RWPE2 (cell line): ENCODE data around the gene FSTL1.
A peak's percentile ranks its signal among the peaks of the same experiment; 100 is the strongest.

ENCODE experiments used
- ATAC-seq: fragments of 200-7000 bp; cut with Tn5 transposase; 3 replicates; pipeline ENCODE4 v1.9.1; 2021; ENCODE audit warnings: low read depth
- DNase-seq: peaks from one replicate; pipeline ENCODE4 v3.0.0-alpha.2; 2020; ENCODE audit warnings: low spot score
- H3K27ac ChIP-seq: fragments of 450-650 bp; 2 replicates; pipeline ENCODE4 v1.5.1; 2017; ENCODE audit warnings: mild to moderate bottlenecking; ENCODE audit not compliant: poor library complexity, severe bottlenecking
- H3K27me3 ChIP-seq: fragments of 250-450 bp; sonication (Bioruptor Pico); 2 replicates; pipeline ENCODE4 v1.5.1; 2021; ENCODE audit warnings: mild to moderate bottlenecking, moderate library complexity; ENCODE audit not compliant: insufficient read depth, poor library complexity, severe bottlenecking
- H3K36me3 ChIP-seq: fragments of 250-450 bp; sonication (Bioruptor Pico); 2 replicates; pipeline ENCODE4 v1.5.1; 2020; ENCODE audit warnings: low read depth, mild to moderate bottlenecking, moderate library complexity
- H3K4me1 ChIP-seq: fragments of 250-450 bp; sonication (Bioruptor Pico); 2 replicates; pipeline ENCODE4 v1.5.1; 2021; ENCODE audit warnings: mild to moderate bottlenecking, moderate library complexity; ENCODE audit not compliant: insufficient read depth, poor library complexity, severe bottlenecking
- H3K4me3 ChIP-seq: fragments of 250-450 bp; sonication (Bioruptor Pico); 2 replicates; pipeline ENCODE4 v1.5.1; 2021; ENCODE audit warnings: mild to moderate bottlenecking, moderate library complexity; ENCODE audit not compliant: severe bottlenecking
- H3K9me3 ChIP-seq: fragments of 250-450 bp; sonication (Bioruptor Pico); 2 replicates; pipeline ENCODE4 v1.5.1; 2021; ENCODE audit warnings: mild to moderate bottlenecking, moderate library complexity; ENCODE audit not compliant: severe bottlenecking
- CTCF ChIP-seq: fragments of 450-650 bp; IDR thresholded peaks from one replicate; pipeline ENCODE4 v1.5.1; 2017; ENCODE audit warnings: mild to moderate bottlenecking, moderate library complexity; ENCODE audit not compliant: poor library complexity, severe bottlenecking

The FSTL1 gene

GRCh38 chr3:120368172-120368571, 82.6 kb downstream of the FSTL1 start:
- H3K27ac ChIP-seq, result no peak overlapping the region

GRCh38 chr3:120364821-120365220, 86.0 kb downstream of the FSTL1 start:
- H3K36me3 ChIP-seq, result no peaks in the 10 kb centered on the region

More at GRCh38 chr3:120368172-120368571, 82.6 kb downstream of the FSTL1 start:
- no peaks in the 10 kb centered on the region for H3K4me1 ChIP-seq
- H3K9me3 ChIP-seq, result no peaks in the 10 kb centered on the region
- H3K4me3 ChIP-seq, result no peak overlapping the region
- peaks cover 17% of the 10 kb centered on the region for H3K27me3 ChIP-seq
- no peak for TF ChIP-seq CTCF
- ATAC-seq (no peak), DNase-seq (no peak)
- H3K36me3 ChIP-seq, result no peaks in the 10 kb centered on the region

GRCh38 chr3:120364101-120364500, 86.7 kb downstream of the FSTL1 start:
- no peaks in the 10 kb centered on the region for H3K36me3 ChIP-seq
- no peak for DNase-seq
- no peak overlapping the region for H3K27ac ChIP-seq
- H3K4me1 ChIP-seq, result no peaks in the 10 kb centered on the region
- no peak for TF ChIP-seq CTCF
- no peak overlapping the region for H3K4me3 ChIP-seq
- no peak for ATAC-seq
- no peaks in the 10 kb centered on the region for H3K9me3 ChIP-seq
- H3K27me3 ChIP-seq, result peaks cover 3% of the 10 kb centered on the region

More at GRCh38 chr3:120364821-120365220, 86.0 kb downstream of the FSTL1 start:
- no peak overlapping the region for H3K4me3 ChIP-seq
- no peak for TF ChIP-seq CTCF
- no peak overlapping the region for H3K27ac ChIP-seq
- DNase-seq (no peak), ATAC-seq (peak; percentile 70; the same call in 2 of the 3 replicates)
- no peaks in the 10 kb centered on the region for H3K9me3 ChIP-seq
- peaks cover 3% of the 10 kb centered on the region for H3K27me3 ChIP-seq
- H3K4me1 ChIP-seq, result no peaks in the 10 kb centered on the region

- no peaks in the 10 kb centered on the region for H3K9me3 ChIP-seq
- no peaks in the 10 kb centered on the region for H3K36me3 ChIP-seq
- H3K4me3 ChIP-seq, result no peak overlapping the region
- no peak for DNase-seq
- H3K4me1 ChIP-seq, result no peaks in the 10 kb centered on the region
- no peak for ATAC-seq
- H3K27ac ChIP-seq, result no peak overlapping the region
- no peaks in the 10 kb centered on the region for H3K27me3 ChIP-seq
- TF ChIP-seq CTCF, result peak; percentile 13
These were observed 93.0 kb downstream of the FSTL1 start for GRCh38 chr3:120357807-120358206.

DNA sequence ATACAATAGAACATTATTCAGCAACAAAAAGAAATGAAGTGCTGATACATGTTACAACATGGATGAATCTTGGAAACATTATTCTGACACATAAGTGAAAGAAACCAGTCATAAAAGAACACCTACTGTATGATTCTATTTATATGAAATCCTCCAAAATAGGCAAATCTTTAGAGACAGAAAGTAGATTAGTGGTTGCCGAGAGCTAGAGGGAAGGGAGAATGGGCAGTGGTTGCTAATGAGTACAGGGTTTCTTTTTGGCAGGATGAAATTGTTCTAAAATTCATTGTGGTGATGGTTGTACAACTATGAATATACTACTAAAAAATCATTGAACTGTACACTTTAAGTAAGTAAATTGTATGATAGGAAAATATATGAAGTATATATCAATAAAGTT, 95.3 kb downstream of the FSTL1 start:
- Histone ChIP-seq H3K4me1 (peaks cover 3% of the 10 kb centered on the region), H3K9me3 (no peaks in the 10 kb centered on the region), H3K27ac (no peak overlapping the region), H3K27me3 (no peaks in the 10 kb centered on the region), H3K4me3 (no peak overlapping the region), H3K36me3 (no peaks in the 10 kb centered on the region)
- TF ChIP-seq CTCF, result no peak
- DNase-seq, result no peak
- no peak for ATAC-seq
